AG10803 (cell line): ENCODE results near the gene CDC42BPB.

Experiments
- DNase-seq: peaks from one replicate; pipeline ENCODE4 v3.0.0; 2010; ENCODE audit warnings: low read depth
- H3K4me3 ChIP-seq: 2 replicates; pipeline ENCODE4 v1.5.1; 2011; ENCODE audit warnings: mild to moderate bottlenecking, low read length, control low read depth
- CTCF ChIP-seq: conservative IDR thresholded peaks from 2 replicates; pipeline ENCODE4 v1.5.1; 2011; ENCODE audit warnings: mild to moderate bottlenecking, low read length, control low read depth, inconsistent platforms

CDC42BPB gene

GRCh38 chr14:102908766-102909455, 148.4 kb downstream of the CDC42BPB start:
- no peak overlapping the region for H3K4me3 ChIP-seq
- no peak for TF ChIP-seq CTCF
- no peak for DNase-seq

GRCh38 chr14:102907980-102908730, 149.2 kb downstream of the CDC42BPB start:
- no peak for DNase-seq
- TF ChIP-seq CTCF = no peak

GRCh38 chr14:102907303-102907844, 150.0 kb downstream of the CDC42BPB start:
- TF ChIP-seq CTCF = no peak
- DNase-seq = no peak
- no peak overlapping the region for H3K4me3 ChIP-seq

More at GRCh38 chr14:102907980-102908730, 149.2 kb downstream of the CDC42BPB start:
- no peak overlapping the region for H3K4me3 ChIP-seq

GRCh38 chr14:102906616-102907302, 150.6 kb downstream of the CDC42BPB start:
- TF ChIP-seq CTCF = no peak
- H3K4me3 ChIP-seq = no peak overlapping the region
- no peak for DNase-seq

GRCh38 chr14:102905116-102906108, 151.9 kb downstream of the CDC42BPB start:
- TF ChIP-seq CTCF = no peak
- H3K4me3 ChIP-seq = no peak overlapping the region
- DNase-seq = no peak

GRCh38 chr14:102903889-102904512, 153.3 kb downstream of the CDC42BPB start:
- no peak for TF ChIP-seq CTCF
- H3K4me3 ChIP-seq = no peak overlapping the region
- no peak for DNase-seq
